SK-N-SH treated with all-trans-retinoic acid at 6 μM for 48 hours (cell line): Measurements from ENCODE around the gene ARHGEF7.

Experiments
- ATAC-seq: fragments of 200-7000 bp; cut with Tn5 transposase; 3 replicates; pipeline ENCODE4 v1.9.1; 2020; ENCODE audit warnings: mild to moderate bottlenecking, moderate library complexity
- ARNTL ChIP-seq: fragments of 450-650 bp; formaldehyde crosslinking; IDR thresholded peaks from 2 replicates; pipeline ENCODE4 v1.5.0; 2020; ENCODE audit warnings: low read depth, mild to moderate bottlenecking, moderate library complexity, borderline replicate concordance
- BACH2 ChIP-seq: fragments of 250-450 bp; sonication (Bioruptor Pico); IDR thresholded peaks from 2 replicates; pipeline ENCODE4 v1.9.0; 2021; ENCODE audit warnings: mild to moderate bottlenecking, borderline replicate concordance
- CREB5 ChIP-seq: fragments of 250-450 bp; sonication (Bioruptor Pico); IDR thresholded peaks from 2 replicates; pipeline ENCODE4 v1.5.1; 2020; ENCODE audit warnings: low read depth, mild to moderate bottlenecking, moderate library complexity
- CSRNP3 ChIP-seq: fragments of 250-450 bp; sonication (Bioruptor Pico); IDR thresholded peaks from 2 replicates; pipeline ENCODE4 v1.5.1; 2021; ENCODE audit warnings: mild to moderate bottlenecking, moderate library complexity
- ESRRG ChIP-seq: fragments of 250-450 bp; sonication (Bioruptor Pico); IDR thresholded peaks from 2 replicates; pipeline ENCODE4 v1.6.1; 2021; ENCODE audit warnings: mild to moderate bottlenecking
- GLIS3 ChIP-seq: fragments of 250-450 bp; sonication (Bioruptor Pico); IDR thresholded peaks from 2 replicates; pipeline ENCODE4 v1.5.0; 2020; ENCODE audit warnings: mild to moderate bottlenecking, moderate library complexity
- ISL1 ChIP-seq: fragments of 250-450 bp; sonication (Bioruptor Pico); IDR thresholded peaks from 2 replicates; pipeline ENCODE4 v2.1.2; 2022; ENCODE audit warnings: mild to moderate bottlenecking, moderate library complexity
- OSR1 ChIP-seq: fragments of 250-450 bp; sonication (Bioruptor Pico); IDR thresholded peaks from 2 replicates; pipeline ENCODE4 v1.8.0; 2022; ENCODE audit warnings: moderate library complexity, mild to moderate bottlenecking, inconsistent platforms
- PATZ1 ChIP-seq: fragments of 250-450 bp; sonication (Bioruptor Pico); IDR thresholded peaks from 2 replicates; pipeline ENCODE4 v1.8.0; 2020; ENCODE audit warnings: mild to moderate bottlenecking, moderate library complexity, borderline replicate concordance
- POU6F1 ChIP-seq: fragments of 250-450 bp; sonication (Bioruptor Pico); IDR thresholded peaks from 2 replicates; pipeline ENCODE4 v1.8.0; 2021; ENCODE audit warnings: low read depth, mild to moderate bottlenecking, moderate library complexity, borderline replicate concordance
- PPARA ChIP-seq: fragments of 250-450 bp; sonication (Bioruptor Pico); IDR thresholded peaks from 2 replicates; pipeline ENCODE4 v1.5.0; 2020; ENCODE audit warnings: mild to moderate bottlenecking, borderline replicate concordance
- RARB ChIP-seq: fragments of 250-450 bp; sonication (Bioruptor Pico); IDR thresholded peaks from 2 replicates; pipeline ENCODE4 v1.8.0; 2021; ENCODE audit warnings: mild to moderate bottlenecking, moderate library complexity
- SNAI2 ChIP-seq: fragments of 250-450 bp; sonication (Bioruptor Pico); IDR thresholded peaks from 2 replicates; pipeline ENCODE4 v1.5.0; 2020; ENCODE audit warnings: mild to moderate bottlenecking, moderate library complexity
- TCF4 ChIP-seq: fragments of 250-450 bp; sonication (Bioruptor Pico); IDR thresholded peaks from 2 replicates; pipeline ENCODE4 v1.8.0; 2021; ENCODE audit warnings: mild to moderate bottlenecking, moderate library complexity, borderline replicate concordance
- TOX ChIP-seq: fragments of 250-450 bp; sonication (Bioruptor Pico); IDR thresholded peaks from 2 replicates; pipeline ENCODE4 v1.8.0; 2021; ENCODE audit warnings: mild to moderate bottlenecking, moderate library complexity, borderline replicate concordance
- ZC3H10 ChIP-seq: fragments of 250-450 bp; sonication (Bioruptor Pico); IDR thresholded peaks from 2 replicates; pipeline ENCODE4 v1.5.1; 2021; ENCODE audit warnings: mild to moderate bottlenecking, moderate library complexity
- ZFP3 ChIP-seq: fragments of 250-450 bp; sonication (Bioruptor Pico); IDR thresholded peaks from 2 replicates; pipeline ENCODE4 v1.5.0; 2020; ENCODE audit warnings: mild to moderate bottlenecking, moderate library complexity
- ZFP30 ChIP-seq: fragments of 450-650 bp; formaldehyde crosslinking; IDR thresholded peaks from 2 replicates; pipeline ENCODE4 v1.5.0; 2022; ENCODE audit warnings: mild to moderate bottlenecking, moderate library complexity
- ZNF565 ChIP-seq: fragments of 450-650 bp; formaldehyde crosslinking; conservative IDR thresholded peaks from 2 replicates; pipeline ENCODE4 v1.5.0; 2020; ENCODE audit warnings: low read depth, mild to moderate bottlenecking, moderate library complexity
- ZNF70 ChIP-seq: fragments of 450-650 bp; formaldehyde crosslinking; IDR thresholded peaks from 2 replicates; pipeline ENCODE4 v1.5.0; 2020; ENCODE audit warnings: mild to moderate bottlenecking, moderate library complexity
- ZNF8 ChIP-seq: fragments of 450-650 bp; formaldehyde crosslinking; IDR thresholded peaks from 2 replicates; pipeline ENCODE4 v1.5.0; 2020; ENCODE audit warnings: mild to moderate bottlenecking, moderate library complexity

ARHGEF7 gene

GRCh38 chr13:111171629-111172028, 56.5 kb downstream of the ARHGEF7 start (continued):
- no peak for TF ChIP-seq POU6F1

- no peak for ATAC-seq
- TF ChIP-seq ESRRG (CRISPR knock-in tag) (no peak), ZNF8 (CRISPR knock-in tag) (no peak), BACH2 (CRISPR knock-in tag) (no peak), POU6F1 (no peak), PATZ1 (CRISPR knock-in tag) (no peak), ZFP3 (CRISPR knock-in tag) (no peak), ISL1 (no peak), ZFP30 (CRISPR knock-in tag) (no peak), TCF4 (CRISPR knock-in tag) (no peak), ZNF70 (CRISPR knock-in tag) (no peak), RARB (CRISPR knock-in tag) (no peak), ZC3H10 (no peak)
These were observed 59.4 kb downstream of the ARHGEF7 start for GRCh38 chr13:111174377-111175114.

GRCh38 chr13:111175372-111175771, 60.3 kb downstream of the ARHGEF7 start:
- TF ChIP-seq ARNTL (CRISPR knock-in tag) (no peak), ESRRG (CRISPR knock-in tag) (no peak), TCF4 (CRISPR knock-in tag) (no peak), ZC3H10 (no peak), SNAI2 (CRISPR knock-in tag) (no peak), ZNF70 (CRISPR knock-in tag) (no peak), BACH2 (CRISPR knock-in tag) (no peak), POU6F1 (no peak), CSRNP3 (no peak), GLIS3 (CRISPR knock-in tag) (no peak), ZNF565 (no peak), CREB5 (no peak), TOX (CRISPR knock-in tag) (no peak), PPARA (CRISPR knock-in tag) (no peak), OSR1 (CRISPR knock-in tag) (no peak), ZFP3 (CRISPR knock-in tag) (no peak)
- ATAC-seq = no peak
